ENCODE data around the gene SLC38A4.

SLC38A4 gene

DNA sequence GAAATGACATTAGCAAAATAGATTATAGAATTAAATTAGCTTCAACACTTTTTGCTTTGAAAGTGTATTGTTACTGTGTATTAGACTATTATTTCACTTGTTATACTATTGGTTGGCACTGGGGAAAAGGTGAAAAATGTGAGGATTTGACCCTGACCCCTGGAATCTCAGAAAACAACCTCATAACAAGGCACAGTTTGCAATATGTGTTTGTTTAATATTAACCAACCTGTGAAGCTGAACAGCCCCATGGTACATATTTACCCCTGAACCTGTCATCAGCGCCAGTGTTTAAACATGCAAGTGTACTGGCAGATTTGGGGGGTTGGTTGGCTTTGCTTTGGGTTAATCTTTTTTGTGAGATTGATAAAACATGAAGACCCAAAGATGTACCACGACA, 11.7 kb downstream of the SLC38A4 start:
- no peak for DNase-seq (ENCODE audit: low read depth)

DNA sequence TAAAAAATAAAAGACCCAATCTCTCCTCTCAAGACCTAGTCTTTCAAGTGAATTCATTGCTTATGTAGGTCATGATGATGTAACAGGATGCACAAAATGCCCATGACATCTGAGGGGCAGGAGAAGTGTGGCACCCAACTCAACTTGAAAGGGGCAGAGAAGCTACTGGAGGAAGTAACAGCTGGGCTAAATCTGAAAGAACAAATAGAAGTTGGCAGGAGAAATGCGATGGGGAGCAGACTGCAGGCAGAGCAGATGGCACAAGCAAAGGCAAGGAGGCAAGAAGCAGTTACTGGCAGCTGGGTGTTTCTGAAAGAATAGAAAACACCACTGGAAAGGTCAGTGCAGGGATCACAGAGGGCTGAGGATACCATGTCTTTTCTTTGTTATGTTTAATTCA, 14.6 kb downstream of the SLC38A4 start:
- DNase-seq (ENCODE audit: low read depth): no peak

DNA sequence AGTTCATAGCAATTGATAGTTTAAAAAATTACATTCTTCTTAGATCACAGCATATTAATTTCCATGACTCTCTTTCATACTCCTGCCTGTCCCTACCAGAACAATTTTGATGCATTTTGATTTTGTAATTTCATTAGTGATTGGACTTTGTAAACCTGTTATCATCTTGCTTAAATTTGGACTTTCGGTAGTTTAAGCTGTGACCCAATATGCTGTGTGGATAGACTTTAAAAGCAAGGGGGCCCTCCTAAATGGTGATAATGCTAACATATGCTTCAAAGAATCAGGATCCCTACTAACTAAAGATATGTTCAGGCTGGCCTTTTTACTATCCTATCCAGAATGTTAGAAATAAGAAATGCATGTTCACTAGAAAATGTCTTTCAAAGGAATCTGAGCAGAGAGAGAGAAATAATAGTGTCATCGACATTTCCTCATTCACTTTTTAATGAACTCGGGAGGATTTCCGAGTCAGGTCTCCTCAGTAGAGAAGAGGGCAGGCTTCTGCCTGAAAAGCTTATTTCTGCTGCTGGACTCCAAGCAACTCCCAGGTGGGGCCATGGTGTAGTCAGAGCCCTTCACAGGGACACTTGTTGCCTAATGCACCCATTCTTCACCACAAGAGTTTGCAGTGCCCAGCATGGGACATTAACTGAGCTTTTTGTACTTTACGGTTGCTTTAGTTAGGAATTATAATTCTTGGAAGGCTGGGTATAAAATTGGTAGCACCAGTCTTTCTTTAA, 16.7 kb downstream of the SLC38A4 start:
- DNase-seq (ENCODE audit: low read depth): no peak

DNA sequence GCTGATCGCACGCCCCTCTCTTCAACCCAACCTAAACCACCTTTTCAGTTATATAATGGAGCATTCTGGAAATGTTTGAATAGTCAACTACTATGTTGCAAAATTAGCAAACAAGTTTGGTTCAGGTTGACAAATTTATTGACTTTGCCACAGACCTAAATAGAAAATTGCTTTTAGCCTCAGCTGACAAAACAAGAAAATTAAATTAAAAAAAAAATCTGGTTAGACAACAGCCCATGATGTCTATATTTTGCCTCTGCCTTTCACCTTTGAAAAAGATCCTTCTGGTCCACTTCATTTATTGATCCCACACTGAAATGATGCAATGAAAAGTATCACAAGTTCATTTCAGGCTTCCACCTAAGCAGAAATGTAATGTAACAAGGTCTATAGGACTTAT, 17.5 kb downstream of the SLC38A4 start:
- no peak for DNase-seq (ENCODE audit: low read depth)

DNA sequence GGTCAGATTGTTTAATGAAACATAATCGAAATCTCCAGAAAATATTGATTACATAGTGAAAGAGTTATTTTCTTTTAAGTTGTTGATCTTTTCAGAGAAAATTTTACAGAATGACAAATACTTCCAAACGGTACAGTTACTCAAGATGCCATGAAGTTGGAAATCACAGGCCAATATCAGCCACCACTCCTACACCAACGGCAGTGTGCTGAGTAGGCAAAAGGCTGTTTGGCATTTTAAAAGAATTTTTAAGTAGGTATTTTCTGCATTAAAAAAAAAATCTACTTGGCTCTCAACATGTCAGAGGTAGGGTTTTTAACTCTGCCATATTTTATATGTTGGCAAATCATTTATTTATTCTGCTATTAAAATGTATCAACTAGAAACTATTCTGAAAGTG, 21.7 kb downstream of the SLC38A4 start:
- DNase-seq (ENCODE audit: low read depth): no peak

DNA sequence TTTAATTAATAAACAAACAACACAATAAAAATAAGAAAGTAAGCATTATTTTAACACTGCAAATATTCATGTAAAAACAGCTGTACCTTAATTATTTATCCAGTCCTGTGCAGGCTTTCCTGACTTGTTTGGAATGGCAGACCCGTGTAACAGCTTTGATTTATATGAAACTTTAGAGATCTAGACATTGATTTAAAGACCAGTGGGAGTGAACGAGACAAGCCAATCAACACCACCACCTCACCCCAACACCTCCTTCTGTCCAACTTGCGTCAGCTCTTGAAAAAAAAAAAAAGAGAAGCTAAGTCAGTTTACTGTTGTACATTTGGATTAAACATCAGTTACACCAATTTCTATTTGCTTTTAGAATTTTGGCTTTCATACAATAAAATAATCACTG, 22.3 kb downstream of the SLC38A4 start:
- DNase-seq (ENCODE audit: low read depth): no peak

DNA sequence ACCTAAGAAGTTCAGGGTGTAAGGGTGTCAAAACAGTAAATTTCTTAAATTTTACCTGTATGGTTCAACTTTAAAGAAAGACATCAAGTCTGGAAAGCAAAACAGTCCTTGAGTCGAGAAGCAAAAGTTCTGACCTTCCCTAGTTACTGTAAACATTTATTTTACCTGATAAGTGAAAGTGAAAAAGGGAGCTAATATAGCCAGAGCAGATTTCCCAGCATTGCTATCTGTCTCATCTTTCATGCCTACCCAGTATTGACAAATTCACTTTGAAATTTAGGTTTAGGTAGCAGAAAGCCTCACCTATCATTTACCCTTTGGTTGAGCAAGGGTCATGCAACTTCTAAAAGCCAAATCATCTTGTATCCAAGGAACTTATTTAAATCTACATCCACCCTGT, 24.5 kb downstream of the SLC38A4 start:
- no peak for DNase-seq (ENCODE audit: low read depth)

DNA sequence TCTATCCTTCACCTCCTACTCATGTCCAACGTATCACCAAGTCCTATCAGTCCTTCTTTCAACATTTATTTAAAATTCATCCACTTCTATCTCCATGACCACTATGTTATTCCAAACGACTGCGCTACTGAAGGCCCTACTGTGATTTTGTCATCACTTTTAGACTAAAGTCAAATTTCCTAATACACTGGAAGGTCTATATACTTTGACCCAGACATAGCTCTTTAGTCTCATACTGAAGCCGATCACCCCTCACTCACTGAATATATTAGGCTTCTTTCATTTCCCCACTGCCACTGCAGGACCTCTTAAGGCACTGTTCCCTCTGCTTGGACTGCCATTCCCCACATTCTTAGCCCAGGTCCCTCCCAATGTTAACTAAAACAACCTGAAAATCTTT, 25.6 kb downstream of the SLC38A4 start:
- no peak for DNase-seq (ENCODE audit: low read depth)

DNA sequence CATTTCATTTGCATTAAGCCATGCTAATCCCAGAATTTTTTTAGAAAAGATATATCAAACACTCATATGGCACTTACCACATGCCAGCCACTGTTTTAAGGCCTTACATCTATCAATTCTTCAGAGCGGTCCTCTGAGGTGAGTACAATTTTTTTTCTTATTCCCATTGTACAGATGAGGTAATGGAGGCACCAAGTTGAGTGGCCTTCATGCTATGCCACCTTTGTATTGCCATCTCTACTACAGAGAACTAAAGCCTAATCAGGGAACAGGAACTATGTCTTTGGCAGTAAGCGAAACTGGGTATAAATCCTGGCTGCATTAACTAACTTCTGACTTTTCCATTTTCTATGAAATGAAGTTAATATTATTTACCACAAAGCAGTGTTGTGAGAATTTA, 27.1 kb downstream of the SLC38A4 start:
- no peak for DNase-seq (ENCODE audit: low read depth)

DNA sequence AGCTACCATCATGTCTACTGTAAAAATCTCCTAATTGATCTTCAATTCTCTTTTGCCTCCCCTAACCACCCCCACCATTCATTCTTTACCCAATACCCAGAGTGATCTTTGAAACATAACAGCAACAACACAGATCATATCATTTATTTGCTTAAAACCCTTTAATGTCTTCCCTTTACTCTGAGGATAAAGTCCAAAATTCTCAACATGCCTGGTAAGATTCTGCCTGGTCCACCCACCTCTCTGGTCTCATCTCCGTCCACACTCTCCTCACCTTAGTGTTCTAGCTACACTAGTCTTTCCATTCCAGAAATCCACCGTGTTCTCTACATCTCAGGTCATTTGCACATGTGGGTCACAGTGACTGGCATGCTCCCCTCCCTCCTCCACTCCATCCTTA, 27.7 kb downstream of the SLC38A4 start:
- DNase-seq (ENCODE audit: low read depth): no peak

DNA sequence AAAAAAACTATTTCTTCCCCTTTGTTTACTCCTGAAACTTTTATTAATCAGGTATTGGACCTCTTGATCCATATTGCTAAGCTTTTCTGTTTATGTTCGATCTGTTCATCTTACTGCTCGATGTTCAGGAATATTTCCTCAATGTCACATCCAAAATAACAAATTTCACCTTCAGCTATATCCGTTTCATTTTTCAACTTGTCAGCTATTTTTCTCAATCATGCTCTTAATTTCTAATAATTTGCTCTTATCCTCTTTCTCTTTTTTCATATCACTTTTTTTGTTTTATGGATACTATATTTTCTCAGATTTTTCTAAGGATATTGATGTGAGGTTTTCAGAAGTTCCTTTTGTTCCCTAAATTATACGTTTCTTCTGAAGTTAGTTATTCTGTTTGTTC, 29.8 kb downstream of the SLC38A4 start:
- DNase-seq (ENCODE audit: low read depth): no peak

DNA sequence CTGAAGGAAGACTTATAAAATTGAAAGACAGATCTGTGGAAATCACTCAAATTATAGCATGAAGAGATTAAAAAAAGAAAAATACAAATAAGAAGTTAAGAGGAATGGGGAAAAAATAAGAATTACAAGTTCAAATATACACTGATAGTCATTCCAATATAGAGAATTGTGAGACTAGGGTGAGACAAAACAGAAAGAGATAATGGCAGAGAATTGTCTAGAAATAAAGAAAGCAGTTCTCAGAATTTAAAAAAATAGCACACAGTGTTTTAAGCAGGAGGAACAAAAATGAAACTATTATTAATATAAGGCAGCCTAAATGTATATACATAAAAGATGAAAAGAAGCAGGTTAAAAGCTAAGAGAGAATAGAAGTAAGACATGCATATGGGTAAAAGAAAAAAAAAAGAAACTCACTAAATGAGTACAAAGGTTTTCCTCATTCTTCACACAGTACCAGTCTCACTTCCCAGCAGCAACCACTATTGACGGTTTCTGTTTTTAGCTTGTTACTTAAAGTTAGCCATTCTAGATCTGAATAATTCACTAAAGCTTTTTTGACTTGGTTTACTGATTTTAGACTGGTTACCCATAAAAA, 31.1 kb downstream of the SLC38A4 start:
- no peak for DNase-seq (ENCODE audit: low read depth)

DNA sequence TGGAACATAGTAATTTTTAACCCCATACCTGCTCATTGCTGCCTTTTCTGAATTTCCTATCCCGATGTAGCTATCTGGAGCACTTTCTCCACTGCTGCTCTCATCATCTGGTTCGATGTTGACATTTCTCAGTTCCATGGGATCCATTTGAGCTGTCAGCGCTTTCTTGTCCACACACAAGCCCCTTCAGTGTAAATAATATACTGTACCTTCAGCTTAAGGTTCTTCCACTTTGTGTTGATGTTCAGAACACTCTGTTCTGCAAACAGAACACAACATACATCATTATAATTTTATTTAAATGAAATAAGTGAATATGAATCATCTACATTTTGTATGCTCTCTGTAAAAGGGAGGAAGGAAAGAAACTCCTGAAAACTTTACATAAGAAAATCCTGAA, 32.9 kb downstream of the SLC38A4 start:
- DNase-seq (ENCODE audit: low read depth): no peak

DNA sequence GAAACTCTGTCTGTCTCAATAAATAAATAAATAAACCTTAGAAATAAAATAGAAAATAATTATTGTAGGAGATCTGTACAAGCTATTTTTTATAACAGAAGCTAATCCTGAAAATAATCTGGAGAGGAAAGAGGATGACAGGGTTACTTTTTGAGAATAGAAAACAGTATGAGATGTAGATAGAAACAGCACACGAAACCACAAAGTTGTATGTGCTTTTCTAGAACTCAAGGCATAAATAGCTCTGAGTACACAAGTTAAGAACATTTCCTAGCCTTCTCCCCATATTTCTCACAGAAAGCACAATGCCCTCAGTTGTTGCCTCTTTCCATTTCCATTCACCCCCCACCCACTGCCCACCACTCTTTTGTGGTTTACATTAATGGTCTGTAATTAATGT, 35.7 kb downstream of the SLC38A4 start:
- no peak for DNase-seq (ENCODE audit: low read depth)

DNA sequence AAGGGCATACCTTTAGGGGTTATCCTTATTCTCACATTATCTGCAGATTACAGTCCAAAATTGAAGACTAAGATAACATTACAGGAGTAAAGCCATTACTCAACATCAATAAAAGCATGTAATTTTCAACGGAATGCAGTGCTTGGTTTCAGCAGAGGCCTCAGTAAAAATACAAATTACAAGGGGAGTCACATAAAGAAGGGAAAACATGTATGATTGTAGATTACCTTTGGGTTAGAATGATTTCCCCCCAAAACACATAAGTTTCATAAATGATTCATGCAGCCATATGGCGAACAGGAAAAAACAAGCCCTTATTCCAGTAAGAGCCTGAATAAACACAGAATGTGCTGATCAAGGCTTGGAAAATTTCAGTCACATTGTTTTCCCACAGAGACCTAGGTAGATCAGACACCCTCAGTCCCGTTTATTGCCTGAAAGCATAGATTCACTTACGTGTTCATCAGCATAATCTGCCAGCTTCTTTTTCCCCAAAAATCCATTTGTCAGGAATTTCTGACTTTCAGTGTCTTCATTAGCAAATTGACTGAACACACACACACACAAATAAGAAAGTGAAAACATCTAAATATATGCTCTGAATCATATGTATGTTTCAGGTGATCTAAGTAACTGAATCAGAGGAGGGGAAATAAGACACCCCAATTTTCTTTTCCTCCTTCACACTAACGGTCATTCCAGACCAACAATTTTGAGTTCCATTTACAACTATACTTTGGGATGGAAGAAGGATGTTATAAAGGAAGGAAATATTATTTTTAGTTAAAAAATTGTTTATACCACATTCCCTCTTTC, 37.5 kb downstream of the SLC38A4 start:
- no peak for DNase-seq (ENCODE audit: low read depth)

DNA sequence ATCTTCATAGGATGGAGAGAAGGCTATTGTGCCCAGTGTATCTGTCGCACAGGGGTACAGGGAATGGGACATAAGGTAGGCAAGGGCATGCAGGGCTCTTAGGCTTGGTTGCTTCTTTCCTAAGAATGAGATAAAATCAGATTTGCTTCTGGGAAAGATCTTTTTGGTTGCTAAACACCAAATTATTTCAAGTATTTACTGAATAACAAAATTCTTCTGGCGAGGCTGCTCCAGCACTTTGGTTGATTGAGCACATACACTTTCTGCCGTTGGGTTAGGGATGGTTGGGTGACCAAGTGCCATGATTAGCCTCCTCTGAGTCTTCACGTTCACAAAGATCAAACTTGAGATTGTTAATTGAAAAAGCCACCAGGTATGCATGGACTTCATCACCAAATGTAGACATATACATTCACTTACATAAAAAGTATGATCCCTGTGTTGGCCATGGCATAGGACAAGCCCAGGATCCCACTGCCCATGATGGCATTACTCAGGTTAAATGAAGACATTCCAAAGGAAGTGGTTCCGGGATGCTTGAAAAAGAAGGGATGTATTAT, 38.2 kb downstream of the SLC38A4 start:
- DNase-seq (ENCODE audit: low read depth): no peak

DNA sequence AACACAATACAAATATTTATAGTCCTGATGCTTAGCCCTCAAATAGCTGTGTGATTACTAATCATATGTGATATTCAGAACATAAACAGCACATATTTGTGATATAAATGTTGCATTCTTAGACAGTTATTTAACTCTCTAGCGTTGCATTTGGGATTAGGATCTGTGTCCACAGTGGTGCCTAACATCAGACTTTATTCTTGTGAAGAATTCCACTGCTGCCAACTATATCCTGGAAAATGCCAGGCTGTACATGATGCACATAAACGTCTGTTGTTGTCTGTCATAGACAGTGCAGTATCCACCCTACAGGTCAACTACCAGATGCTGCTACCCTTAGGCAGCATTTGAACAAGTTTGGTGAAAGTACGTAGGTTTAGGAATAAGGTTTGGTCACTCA, 39.0 kb downstream of the SLC38A4 start:
- no peak for DNase-seq (ENCODE audit: low read depth)

DNA sequence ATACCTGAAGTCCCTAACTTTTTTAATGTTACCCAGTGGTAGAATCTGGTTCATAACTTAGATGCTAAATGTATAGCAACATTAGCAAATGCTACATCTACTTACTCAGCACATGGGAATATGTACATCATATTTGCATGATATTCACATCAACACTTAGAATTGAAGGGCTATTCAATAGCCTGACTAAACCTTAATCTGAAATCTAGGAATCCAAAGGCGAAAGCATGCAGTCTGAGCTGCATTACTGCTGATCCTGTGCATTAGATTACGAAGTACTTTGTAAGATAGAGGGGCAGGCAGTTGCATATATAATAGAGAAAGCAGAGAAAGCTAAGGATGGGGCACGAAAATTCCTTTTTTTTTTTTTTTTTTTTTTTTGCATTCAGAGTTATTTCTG, 40.4 kb downstream of the SLC38A4 start:
- DNase-seq (ENCODE audit: low read depth): no peak

DNA sequence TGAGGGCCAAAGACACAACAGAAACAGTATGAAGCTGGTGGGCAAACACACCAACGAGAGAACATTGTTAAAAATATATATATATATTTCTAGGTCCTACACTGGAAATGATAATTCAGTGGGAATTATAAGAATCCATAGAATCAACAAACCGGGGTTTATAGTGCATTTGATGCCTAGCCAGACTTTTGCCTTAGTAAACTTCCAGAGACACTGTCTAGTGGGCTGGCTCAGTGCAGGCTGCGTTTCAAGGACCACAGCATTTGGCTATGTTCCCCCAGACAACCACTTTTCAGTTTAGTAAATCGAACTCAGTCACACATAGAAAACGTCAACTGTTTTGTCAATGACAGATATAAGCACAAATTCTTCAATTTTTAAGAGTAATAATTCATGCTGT, 41.9 kb downstream of the SLC38A4 start:
- DNase-seq (ENCODE audit: low read depth): no peak

DNA sequence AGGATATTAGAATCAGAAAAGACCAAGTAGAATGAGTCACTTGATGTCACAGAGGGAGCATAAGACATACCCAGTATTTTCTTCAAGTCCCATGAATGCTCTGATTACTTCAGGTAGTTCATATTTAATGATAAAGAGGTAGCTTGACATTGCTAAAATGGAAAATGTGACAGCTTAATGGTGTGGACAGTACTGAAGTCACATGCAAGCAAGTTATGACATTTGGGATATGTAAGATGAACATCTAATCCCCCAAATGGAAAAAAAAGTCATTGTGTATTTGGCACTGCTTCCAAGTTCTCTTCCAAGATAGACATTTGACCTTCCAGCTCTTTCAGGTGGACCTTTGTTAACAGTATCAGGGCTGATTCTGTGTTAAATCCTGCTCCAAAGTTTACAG, 45.9 kb downstream of the SLC38A4 start:
- DNase-seq (ENCODE audit: low read depth): no peak

DNA sequence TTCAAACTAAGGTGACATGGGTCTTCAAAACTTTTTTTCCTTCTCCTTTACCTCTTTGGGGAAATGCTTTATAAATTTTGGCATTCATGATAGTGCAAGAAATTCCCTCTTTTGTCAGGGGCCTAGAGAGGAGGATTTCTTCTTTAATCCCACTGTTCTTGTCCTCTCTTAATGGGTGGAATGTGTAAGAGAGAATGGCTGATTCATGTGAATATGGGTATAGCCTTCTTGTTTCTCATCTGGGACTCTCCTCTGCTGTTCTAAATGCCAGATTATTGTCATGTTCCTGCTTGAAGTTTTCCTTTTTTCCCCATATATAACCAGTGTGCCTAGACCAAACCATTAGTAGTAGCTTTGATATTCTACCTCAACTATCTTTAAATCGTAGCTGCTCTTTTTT, 46.7 kb downstream of the SLC38A4 start:
- no peak for DNase-seq (ENCODE audit: low read depth)

DNA sequence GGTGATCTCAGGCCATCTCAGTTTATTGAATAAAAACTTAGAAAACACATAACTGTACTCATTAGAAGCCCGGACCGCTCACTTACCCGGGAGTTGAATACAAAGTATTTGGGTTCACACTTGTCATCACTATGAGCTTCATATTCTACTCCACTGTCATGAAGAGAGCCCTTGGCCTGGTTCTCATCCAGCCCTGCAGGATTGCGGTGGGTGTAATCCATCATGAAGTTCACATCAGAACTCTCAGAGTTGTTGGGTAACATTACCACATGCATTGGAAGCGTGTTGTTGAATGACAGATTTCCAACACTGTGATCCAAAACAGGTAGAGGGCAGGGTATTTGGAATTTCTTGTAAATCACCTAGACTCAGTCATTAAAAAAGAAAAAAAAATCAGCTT, 47.4 kb downstream of the SLC38A4 start:
- no peak for DNase-seq (ENCODE audit: low read depth)

DNA sequence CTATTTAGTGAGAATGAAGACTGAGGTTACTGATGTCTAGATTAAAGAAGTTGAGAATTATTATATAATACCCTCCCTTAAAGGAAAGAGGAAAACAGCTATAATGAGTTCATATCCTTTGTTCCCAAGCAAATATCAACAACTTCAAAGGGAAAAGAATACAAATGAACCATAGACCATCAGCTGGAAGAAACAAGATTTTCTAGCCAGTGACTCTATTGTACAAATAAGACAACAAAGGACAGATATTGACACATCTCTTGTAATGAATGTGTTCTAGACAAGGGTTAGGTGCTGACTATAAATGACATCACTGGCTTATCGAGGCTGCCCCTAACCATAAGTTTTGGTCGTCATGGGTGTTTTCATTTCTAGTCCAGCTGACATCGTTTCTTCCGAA, 48.2 kb downstream of the SLC38A4 start:
- DNase-seq (ENCODE audit: low read depth): no peak
